ENCODE data around the gene AHSA1.

DNA sequence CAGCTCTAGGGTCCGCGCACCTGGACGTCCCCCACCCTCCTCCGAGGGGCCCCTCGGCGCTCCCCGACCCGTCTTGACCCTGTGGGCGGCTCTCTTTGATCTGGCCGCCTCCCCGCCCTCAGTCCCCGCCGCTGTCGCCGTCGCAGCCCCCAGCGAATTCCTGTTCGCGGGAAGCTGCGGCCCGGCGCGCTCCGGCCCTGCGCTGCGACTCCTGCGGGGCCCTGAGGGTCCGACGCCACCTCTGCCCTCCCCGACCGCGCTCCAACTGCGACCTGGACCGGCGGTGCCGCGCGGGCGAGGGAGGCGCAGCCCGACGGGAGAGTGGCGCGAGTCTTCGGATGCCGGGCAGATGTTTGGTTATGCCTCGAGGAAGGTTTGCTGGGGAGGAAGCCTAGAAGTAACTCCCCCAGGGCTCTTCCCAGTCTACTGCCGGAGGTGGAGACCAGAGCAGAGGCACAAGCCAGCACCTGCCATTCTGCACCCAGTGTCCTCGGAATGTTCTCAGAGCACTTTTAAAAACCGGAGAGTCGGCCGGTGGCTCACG is 41.2 kb downstream of the AHSA1 start:
- TF ChIP-seq, protein P1, sequence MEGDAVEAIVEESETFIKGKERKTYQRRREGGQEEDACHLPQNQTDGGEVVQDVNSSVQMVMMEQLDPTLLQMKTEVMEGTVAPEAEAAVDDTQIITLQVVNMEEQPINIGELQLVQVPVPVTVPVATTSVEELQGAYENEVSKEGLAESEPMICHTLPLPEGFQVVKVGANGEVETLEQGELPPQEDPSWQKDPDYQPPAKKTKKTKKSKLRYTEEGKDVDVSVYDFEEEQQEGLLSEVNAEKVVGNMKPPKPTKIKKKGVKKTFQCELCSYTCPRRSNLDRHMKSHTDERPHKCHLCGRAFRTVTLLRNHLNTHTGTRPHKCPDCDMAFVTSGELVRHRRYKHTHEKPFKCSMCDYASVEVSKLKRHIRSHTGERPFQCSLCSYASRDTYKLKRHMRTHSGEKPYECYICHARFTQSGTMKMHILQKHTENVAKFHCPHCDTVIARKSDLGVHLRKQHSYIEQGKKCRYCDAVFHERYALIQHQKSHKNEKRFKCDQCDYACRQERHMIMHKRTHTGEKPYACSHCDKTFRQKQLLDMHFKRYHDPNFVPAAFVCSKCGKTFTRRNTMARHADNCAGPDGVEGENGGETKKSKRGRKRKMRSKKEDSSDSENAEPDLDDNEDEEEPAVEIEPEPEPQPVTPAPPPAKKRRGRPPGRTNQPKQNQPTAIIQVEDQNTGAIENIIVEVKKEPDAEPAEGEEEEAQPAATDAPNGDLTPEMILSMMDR (conservative IDR thresholded peaks at IDR 0.05; ENCODE audit: low read depth in 2 of 2) = no peak
- no peak for TF ChIP-seq POLR2AphosphoS5 (IDR thresholded peaks at IDR 0.05; ENCODE audit: low read depth)
- TF ChIP-seq EZH2 (IDR thresholded peaks at IDR 0.05; ENCODE audit: low read depth, unreplicated experiment) = peak; percentile 63
- no peak for TF ChIP-seq EZH2phosphoT487 (IDR thresholded peaks at IDR 0.05; ENCODE audit: unreplicated experiment)
- TF ChIP-seq JUNB (IDR thresholded peaks at IDR 0.05; ENCODE audit: unreplicated experiment) = no peak
- TF ChIP-seq, protein P2, sequence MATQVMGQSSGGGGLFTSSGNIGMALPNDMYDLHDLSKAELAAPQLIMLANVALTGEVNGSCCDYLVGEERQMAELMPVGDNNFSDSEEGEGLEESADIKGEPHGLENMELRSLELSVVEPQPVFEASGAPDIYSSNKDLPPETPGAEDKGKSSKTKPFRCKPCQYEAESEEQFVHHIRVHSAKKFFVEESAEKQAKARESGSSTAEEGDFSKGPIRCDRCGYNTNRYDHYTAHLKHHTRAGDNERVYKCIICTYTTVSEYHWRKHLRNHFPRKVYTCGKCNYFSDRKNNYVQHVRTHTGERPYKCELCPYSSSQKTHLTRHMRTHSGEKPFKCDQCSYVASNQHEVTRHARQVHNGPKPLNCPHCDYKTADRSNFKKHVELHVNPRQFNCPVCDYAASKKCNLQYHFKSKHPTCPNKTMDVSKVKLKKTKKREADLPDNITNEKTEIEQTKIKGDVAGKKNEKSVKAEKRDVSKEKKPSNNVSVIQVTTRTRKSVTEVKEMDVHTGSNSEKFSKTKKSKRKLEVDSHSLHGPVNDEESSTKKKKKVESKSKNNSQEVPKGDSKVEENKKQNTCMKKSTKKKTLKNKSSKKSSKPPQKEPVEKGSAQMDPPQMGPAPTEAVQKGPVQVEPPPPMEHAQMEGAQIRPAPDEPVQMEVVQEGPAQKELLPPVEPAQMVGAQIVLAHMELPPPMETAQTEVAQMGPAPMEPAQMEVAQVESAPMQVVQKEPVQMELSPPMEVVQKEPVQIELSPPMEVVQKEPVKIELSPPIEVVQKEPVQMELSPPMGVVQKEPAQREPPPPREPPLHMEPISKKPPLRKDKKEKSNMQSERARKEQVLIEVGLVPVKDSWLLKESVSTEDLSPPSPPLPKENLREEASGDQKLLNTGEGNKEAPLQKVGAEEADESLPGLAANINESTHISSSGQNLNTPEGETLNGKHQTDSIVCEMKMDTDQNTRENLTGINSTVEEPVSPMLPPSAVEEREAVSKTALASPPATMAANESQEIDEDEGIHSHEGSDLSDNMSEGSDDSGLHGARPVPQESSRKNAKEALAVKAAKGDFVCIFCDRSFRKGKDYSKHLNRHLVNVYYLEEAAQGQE (IDR thresholded peaks at IDR 0.05; ENCODE audit: unreplicated experiment) = no peak
- TF ChIP-seq ZNF331 (CRISPR knock-in tag; IDR thresholded peaks at IDR 0.05; ENCODE audit: low read depth) = no peak
- TF ChIP-seq NANOG (IDR thresholded peaks at IDR 0.05; ENCODE audit: borderline replicate concordance) = no peak
- no peak for TF ChIP-seq CREB1 (CRISPR knock-in tag; IDR thresholded peaks at IDR 0.05; ENCODE audit: low read depth)
- no peak for TF ChIP-seq ZNF114 (CRISPR knock-in tag; IDR thresholded peaks at IDR 0.05)
- TF ChIP-seq, protein P3, sequence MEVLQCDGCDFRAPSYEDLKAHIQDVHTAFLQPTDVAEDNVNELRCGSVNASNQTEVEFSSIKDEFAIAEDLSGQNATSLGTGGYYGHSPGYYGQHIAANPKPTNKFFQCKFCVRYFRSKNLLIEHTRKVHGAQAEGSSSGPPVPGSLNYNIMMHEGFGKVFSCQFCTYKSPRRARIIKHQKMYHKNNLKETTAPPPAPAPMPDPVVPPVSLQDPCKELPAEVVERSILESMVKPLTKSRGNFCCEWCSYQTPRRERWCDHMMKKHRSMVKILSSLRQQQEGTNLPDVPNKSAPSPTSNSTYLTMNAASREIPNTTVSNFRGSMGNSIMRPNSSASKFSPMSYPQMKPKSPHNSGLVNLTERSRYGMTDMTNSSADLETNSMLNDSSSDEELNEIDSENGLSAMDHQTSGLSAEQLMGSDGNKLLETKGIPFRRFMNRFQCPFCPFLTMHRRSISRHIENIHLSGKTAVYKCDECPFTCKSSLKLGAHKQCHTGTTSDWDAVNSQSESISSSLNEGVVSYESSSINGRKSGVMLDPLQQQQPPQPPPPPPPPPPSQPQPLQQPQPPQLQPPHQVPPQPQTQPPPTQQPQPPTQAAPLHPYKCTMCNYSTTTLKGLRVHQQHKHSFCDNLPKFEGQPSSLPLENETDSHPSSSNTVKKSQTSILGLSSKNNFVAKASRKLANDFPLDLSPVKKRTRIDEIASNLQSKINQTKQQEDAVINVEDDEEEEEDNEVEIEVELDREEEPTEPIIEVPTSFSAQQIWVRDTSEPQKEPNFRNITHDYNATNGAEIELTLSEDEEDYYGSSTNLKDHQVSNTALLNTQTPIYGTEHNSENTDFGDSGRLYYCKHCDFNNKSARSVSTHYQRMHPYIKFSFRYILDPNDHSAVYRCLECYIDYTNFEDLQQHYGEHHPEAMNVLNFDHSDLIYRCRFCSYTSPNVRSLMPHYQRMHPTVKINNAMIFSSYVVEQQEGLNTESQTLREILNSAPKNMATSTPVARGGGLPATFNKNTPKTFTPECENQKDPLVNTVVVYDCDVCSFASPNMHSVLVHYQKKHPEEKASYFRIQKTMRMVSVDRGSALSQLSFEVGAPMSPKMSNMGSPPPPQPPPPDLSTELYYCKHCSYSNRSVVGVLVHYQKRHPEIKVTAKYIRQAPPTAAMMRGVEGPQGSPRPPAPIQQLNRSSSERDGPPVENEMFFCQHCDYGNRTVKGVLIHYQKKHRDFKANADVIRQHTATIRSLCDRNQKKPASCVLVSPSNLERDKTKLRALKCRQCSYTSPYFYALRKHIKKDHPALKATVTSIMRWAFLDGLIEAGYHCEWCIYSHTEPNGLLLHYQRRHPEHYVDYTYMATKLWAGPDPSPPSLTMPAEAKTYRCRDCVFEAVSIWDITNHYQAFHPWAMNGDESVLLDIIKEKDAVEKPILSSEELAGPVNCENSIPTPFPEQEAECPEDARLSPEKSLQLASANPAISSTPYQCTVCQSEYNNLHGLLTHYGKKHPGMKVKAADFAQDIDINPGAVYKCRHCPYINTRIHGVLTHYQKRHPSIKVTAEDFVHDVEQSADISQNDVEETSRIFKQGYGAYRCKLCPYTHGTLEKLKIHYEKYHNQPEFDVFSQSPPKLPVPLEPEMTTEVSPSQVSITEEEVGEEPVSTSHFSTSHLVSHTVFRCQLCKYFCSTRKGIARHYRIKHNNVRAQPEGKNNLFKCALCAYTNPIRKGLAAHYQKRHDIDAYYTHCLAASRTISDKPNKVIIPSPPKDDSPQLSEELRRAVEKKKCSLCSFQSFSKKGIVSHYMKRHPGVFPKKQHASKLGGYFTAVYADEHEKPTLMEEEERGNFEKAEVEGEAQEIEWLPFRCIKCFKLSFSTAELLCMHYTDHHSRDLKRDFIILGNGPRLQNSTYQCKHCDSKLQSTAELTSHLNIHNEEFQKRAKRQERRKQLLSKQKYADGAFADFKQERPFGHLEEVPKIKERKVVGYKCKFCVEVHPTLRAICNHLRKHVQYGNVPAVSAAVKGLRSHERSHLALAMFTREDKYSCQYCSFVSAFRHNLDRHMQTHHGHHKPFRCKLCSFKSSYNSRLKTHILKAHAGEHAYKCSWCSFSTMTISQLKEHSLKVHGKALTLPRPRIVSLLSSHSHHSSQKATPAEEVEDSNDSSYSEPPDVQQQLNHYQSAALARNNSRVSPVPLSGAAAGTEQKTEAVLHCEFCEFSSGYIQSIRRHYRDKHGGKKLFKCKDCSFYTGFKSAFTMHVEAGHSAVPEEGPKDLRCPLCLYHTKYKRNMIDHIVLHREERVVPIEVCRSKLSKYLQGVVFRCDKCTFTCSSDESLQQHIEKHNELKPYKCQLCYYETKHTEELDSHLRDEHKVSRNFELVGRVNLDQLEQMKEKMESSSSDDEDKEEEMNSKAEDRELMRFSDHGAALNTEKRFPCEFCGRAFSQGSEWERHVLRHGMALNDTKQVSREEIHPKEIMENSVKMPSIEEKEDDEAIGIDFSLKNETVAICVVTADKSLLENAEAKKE (CRISPR knock-in tag; IDR thresholded peaks at IDR 0.05) = no peak
